Medulla oblongata (tissue), 1 donor: ENCODE results near the gene ZNF324.
"Not testable (repeated sequence)": the region's sequence is repeated elsewhere in the genome, so short reads cannot be mapped to it uniquely, and the experiment has no call there.

Experiments
- DNase-seq: peaks from one replicate; pipeline ENCODE4 v3.0.0-alpha.2; 2015; ENCODE audit errors: extremely low spot score

ZNF324 gene

DNA sequence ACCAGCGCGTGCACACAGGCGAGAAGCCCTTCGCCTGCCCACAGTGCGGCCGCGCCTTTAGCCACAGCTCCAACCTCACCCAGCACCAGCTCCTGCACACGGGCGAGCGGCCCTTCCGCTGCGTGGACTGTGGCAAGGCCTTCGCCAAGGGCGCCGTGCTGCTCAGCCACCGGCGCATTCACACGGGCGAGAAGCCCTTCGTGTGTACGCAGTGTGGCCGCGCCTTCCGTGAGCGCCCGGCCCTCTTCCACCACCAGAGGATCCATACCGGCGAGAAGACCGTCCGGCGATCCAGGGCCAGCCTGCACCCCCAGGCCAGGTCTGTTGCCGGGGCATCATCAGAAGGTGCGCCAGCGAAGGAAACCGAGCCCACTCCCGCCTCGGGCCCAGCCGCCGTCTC is 4.9 kb downstream of the ZNF324 start:
- DNase-seq = no peak

DNA sequence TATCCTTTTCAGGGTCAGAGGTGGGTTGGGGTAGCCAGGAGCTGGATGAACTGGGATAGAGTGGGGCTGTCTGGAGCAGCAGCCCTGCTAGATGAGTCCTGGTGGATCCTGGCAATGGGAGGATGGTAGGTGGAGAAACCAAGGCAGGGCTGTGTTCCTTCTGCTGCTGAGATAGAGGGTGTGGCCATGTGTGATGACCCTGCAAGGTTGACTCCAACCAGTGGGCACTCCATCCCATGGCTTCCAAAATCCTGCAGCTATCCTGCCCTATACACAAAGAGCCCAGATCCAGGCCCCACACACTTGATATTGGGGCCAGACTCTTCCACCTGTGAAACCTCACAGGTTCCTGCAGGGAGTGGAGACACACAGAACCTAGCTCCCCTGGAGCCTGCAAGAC is 6.9 kb downstream of the ZNF324 start:
- DNase-seq = no peak

DNA sequence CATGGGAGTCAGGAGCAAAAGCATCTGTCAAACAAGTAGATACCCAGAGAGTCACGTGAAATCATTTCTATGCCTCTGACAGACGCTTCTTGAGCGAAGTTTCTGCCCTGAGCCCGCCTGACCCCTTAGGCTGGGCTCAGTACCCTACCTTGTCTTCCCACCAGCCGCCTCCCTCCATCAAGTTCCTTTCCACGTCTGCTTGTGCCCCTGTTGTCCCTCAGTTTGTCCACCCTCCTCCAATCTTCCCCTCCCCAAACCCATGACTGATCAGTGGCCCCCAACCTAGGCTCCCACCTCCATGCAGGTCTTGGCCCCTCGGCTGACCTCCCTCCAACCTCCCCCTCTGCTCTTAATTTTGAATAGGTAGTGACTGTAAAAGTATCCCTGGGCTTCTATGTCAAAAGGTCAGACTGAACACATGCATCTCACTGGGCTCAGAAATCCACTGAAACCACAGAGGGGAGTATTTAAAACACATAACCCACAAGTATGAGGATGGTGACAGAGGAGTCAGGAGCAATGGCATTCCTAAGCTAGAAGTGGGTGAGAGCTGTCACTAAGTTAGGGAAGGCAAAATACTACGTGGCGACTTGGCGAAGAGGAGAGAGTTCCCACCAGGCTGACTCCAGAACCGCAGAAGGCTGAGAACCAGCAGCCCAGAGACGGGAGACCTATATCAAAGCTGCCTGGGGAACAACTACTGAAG is 7.6 kb downstream of the ZNF324 start:
- no peak for DNase-seq

DNA sequence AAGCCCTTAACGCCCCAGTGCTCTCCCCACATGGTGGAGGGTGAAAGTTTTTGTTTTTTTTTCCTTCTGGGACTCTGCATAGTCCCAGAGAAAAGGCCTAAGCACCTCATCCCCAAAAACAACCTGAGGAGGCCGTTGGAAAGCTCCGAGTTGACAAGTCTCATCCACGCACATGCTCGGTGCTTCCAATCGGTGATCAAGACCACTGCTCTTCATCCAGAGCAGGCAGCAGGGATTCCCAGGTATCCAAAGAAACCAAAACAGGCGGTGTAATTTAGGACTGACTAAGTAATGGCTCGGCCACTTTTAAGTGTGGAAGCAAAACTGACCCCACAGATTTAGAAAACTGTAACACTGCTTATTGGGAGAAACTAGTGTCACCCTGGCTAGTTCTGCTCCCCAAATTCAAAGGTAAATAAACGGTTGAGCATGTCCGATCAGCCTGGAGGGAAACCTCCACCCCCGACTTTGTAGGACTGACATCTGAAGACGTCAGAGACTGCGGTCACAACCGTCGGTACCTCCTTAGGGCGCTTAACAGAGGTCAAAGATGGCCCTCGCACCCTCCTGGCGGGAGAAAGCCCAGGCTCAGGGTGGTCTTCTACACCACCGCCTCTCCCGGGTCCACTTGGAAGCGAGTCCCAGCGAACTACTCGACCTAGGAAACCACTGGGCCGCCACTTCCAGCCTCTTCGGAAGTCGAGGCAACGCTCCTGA is 8.3 kb downstream of the ZNF324 start:
- no peak for DNase-seq

GRCh38 chr19:58475714-58476497 is 9.0 kb downstream of the ZNF324 start, which contains the start of gene ZNF446:
TSS of gene ZNF446 (plus strand) at chr19:58476352. CDS start at chr19:58477219, 867 bp downstream.
- peak; percentile 98 for DNase-seq

GRCh38 chr19:58476498-58477015 is 9.7 kb downstream of the ZNF324 start:
- no peak for DNase-seq

GRCh38 chr19:58477130-58477529 is 10.2 kb downstream of the ZNF324 start:
- no peak for DNase-seq

DNA sequence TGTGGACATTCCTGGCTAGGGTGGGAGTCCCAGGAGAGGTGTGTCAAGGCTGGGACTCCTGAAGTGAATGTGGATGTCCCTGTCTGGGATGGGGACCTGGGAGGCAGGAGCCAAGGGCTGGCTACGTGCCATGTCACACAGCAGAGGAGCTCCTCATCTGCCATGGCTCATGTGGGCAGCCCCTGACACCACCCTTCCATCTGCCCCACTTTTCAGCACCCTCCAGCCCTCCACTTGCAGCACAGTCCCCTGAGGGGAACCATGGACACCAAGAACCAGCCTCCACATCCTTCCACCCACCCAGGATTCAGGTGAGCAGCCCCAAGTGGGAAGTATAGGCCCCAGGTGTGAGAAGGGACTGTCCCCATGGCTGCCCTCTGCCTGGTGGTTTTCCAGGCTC is 11.0 kb downstream of the ZNF324 start:
- DNase-seq = no peak

DNA sequence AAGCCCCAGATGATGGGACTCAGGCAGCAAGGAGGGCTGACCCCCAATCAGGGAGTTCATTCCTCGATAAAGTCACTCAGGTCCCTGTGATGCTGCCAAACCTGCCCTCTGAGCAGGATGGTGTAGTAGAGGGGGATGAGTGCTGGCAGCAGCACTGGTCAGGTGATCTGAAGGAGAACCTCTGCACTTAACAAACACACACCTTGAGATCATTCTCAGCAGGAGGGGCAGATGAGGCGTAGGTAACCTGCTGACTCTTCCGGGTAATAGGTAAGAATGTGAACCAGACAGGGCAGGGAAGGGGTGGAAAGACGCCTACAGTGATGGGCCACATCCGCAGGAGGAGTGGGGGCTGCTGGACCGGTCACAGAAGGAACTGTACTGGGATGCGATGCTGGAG is 12.4 kb downstream of the ZNF324 start:
- DNase-seq = no peak

DNA sequence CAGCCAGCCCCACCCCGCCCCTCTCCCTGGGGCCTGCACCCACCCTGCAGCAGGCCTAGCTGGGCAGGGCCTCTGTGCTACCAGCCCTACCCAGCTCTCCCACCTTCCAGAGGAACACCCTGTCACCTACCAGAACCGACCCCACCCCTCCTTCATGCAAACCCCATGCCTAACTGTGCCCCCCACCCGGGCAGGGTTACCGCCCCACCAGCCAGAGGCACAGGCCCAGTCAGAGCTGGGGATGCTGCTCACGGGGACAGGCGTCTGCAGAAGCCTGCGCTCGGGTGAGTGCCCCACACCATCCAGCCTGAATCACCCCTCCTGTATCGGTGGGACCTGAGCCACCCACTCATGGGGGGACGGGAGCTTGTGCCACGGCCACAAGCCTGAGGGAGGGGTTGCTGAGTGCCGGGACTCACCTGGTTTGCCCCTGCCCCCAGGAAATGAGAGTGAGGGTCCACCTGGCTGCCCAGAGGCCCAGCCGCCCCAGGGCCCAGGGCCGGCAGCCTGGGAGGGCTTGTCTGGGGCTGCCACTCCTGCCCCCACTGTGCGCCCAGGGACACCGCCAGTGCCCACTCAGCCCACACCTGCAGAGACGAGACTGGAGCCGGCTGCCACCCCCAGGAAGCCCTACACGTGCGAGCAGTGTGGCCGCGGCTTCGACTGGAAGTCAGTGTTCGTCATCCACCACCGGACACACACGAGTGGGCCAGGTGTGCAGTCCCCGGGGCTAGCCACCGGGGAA is 13.0 kb downstream of the ZNF324 start:
- DNase-seq = no peak

DNA sequence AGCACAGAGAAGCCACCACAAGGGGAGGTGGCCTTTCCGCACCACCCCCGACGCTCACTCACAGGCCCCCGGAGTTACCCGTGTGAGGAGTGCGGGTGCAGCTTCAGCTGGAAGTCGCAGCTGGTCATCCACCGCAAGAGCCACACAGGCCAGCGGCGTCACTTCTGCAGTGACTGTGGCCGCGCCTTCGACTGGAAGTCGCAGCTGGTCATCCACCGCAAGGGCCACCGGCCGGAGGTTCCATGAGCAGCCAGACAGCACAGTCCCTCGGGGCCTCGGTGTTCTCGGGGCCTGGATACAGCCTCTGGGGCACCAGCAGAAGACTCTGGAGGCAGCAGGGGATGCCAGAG is 13.6 kb downstream of the ZNF324 start:
- no peak for DNase-seq

- DNase-seq = no peak
Measured at GRCh38 chr19:58480831-58481230, 14.0 kb downstream of the ZNF324 start.

GRCh38 chr19:58482372-58482771 is 15.5 kb downstream of the ZNF324 start:
- DNase-seq = no peak

- DNase-seq = no peak
Measured at GRCh38 chr19:58483776-58484175, 16.9 kb downstream of the ZNF324 start.

- not testable (repeated sequence) for DNase-seq
Measured at GRCh38 chr19:58484349-58484748, 17.5 kb downstream of the ZNF324 start.

DNA sequence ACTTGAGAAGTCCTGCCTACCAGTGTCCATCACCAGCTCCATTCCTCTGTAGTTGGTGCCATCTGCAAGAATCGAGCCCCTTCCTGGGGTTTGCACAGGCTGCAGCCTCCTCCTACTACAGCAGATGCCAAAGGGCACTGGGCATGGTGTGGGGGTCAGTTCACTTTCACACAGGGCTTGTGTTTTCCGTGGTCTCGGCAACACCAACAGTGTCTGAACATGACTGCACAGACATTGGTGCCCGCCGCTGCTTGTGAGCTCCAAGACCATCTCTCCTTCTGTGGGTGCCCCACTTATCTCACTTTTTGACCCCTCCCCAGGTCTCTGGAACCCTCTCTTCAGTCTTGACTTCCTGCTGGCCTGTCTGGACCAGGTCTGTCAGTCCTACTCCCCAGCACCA is 24.5 kb downstream of the ZNF324 start:
- DNase-seq = no peak

GRCh38 chr19:58492265-58492664 is 25.4 kb downstream of the ZNF324 start:
- DNase-seq = peak; percentile 52

DNA sequence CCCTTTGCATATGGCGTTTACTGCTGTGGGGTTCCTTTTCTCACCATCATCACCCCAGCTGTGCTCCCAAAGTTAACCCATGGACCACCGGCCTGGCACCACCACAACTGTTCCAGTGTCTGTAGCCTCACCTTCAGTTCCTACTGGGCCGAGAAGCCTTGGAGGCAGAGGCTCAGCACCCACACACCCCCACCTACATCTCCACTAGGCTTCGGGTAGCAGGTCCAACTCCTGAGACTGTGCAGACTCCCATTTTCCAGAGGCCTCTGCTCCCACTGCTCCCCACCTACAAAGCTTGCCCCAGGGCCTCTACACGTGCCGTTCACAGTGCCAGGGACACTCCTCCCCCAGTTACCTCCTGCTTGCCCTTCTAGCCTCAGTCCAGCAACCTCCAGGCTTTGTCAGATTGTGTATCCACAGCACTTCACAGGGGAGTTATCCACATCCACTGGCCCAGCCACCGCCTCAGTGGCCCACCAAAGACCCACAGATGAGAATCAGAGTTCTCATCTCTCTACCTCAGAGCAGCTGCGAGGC is 30.8 kb downstream of the ZNF324 start:
- no peak for DNase-seq

- DNase-seq = no peak
Measured at GRCh38 chr19:58498316-58499020, 31.6 kb downstream of the ZNF324 start.

- DNase-seq = peak; percentile 99
Measured at GRCh38 chr19:58499021-58499927, 32.4 kb downstream of the ZNF324 start.
